HG02938 (cell line): Measurements from ENCODE around the gene ARHGAP24.
"Not testable (repeated sequence)": the region's sequence is repeated elsewhere in the genome, so short reads cannot be mapped to it uniquely, and the experiment has no call there.

Experiments used
- ATAC-seq: cut with Tn5 transposase; IDR thresholded peaks from one replicate; pipeline ENCODE4 v1.9.1; 2021; ENCODE audit warnings: mild to moderate bottlenecking, moderate library complexity; ENCODE audit not compliant: unreplicated experiment

ARHGAP24 gene

DNA sequence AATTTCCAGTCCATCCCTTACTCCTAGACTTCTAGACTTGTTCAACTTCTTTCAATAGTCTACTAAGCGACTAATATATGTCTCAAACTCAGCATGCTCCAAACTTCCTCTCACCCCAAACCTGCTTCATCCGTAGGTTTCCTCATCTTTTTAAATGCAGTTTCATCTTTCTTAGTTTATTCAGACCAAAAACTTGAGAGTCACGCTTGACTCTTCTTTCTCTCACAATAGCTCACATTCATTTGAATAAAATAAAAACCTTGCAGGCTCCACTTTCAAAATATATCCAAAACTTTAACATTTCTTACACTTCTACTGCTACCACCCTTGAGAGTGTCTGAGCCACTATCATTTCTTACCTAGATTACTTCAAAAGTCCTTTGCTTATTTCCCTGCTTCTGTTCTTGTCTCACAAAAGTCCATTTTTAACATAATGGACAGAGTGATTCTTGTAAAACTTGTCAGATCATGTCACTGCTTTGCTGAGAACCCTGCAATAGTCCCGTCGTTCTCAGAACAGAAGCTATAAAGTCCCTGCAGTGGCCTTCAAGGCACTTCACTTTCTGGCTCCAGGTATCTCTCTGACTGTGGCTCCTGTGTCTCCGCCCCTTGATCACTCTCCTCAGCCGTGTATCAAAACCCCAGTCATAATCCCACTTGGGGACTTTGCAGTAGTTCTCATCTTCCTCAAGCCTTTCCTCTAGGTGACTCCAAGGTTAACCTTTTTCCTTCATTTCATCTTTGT, 167.6 kb downstream of the ARHGAP24 start:
- ATAC-seq = peak; percentile 66

DNA sequence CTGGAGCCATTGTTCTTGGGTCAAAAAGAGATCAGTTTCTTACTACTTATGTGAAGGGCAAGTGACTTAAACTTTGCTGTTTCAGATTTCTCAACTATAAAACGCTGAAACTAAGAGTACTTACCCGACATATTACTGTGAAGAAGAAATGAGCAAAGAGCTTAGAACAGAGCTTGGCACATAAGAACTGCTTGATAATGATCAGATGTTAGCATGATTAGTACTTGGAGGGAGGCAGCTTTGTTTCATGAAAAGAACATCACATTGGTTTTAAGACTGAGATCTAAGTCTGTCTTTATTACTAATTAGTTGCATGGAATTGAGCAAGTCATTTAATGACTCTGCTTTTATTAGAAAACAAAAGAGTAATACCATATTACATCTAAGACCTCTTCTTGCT, 169.1 kb downstream of the ARHGAP24 start:
- no peak for ATAC-seq

DNA sequence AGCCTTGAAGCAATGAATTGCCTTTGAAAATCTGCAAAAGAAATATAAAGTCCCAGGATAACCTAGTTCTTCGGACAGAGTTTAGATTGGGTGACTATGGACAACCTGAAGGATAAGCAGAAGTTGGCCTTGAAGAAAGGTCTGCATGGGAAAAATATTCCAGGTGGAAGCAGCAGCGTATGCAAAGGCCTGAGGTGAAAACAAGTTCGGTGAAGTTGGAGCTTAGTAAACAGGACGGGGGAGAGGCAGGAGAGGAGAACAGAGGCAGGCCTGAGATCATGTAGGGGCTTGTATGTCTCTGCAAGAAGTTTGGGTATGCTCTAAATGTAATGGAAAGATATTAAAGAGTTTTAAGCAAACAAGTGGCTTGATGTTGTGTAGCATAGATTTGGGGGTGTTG, 176.0 kb downstream of the ARHGAP24 start:
- no peak for ATAC-seq

DNA sequence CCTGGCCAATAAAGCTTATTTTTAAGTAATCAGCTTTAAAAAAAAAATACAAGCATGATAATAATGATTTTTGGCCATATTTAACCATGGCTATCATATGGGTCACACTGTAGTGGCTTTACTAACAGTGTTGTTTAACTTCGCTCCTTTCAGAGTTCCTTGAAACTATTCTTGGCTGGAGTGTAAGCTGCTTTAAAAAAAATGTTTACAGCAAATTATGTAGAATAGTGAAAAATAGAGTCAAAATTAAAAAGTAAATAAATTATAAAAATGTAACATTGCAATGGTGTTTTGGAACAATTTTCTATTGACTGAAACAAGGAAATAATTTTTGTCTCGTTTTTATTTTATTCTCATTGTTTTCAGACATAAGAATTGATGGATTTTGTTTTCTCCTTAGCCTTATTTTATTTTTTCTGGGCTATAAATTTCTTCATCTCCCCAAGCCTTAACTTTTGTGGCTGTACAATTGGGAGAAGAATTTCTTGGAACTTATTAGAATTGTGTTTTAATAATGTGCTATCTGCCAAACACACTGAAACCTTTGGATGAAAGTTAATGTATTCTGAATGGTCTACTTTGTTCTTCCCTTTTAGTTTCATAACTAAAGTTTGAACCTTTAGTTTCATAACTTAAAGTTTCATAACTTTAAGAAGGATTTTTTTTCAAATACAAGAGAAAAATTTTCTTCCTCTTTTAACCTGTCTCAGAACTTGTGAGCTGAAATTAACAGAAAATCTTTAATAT, 182.0 kb downstream of the ARHGAP24 start:
- no peak for ATAC-seq

DNA sequence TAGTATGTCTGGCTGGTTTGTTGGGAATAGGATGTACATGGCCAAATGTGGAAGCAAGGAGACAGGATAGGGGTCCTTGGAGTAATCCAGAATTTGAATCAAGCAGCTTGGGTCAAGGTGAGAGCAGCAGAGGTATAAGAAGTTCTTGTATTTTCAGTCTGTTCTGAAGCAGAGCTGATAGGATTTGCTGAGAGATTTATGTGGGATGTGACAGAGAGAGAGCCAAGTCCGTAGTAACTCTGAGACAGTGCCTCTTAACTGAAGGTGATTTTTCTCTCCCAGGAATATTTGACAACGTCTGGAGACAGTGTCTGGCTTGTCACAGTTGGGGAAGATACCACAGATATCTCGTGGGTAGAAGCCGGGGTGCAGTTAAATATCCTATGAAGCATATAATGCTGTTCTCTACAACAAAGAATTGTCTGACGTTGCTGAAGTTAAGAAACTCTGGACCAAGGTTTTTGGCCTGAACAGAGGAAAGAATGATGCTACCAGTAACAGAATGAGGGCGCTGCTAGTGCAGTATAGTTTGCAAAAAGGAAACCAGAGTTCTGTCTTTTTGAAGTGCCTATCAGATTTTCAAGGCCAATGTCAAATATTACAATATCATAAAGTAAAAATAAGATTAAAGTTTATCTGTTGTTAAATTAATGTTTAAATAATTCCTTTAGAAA, 184.0 kb downstream of the ARHGAP24 start:
- no peak for ATAC-seq

DNA sequence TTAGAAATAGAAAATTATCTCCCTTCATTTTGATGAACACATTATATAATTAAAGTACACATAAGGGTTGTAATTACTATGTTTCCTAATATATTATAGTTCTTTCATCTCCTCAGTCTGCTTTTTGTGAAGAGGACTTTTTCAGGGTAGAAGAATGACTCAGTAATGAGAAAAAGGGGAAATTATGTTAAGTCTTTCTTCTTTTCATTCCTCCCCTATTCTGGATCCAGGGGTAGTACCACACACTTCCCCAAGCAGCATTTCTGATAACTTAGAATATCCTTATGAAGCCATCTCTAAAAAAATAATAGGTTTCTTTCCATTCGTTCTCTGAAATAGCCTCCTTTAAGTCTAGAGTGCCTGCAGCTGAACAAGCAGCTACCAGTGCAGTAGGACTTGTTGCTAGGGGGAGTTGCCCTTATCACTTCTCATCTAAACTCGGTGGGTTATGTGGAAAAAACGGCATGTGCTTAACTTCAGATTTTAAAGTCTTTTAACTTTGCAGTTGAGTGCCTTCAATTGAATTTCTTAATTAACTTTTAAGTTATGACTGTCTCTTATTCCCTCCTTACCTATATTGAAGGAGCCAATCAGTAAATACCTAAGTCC, 184.8 kb downstream of the ARHGAP24 start:
- ATAC-seq = no peak

DNA sequence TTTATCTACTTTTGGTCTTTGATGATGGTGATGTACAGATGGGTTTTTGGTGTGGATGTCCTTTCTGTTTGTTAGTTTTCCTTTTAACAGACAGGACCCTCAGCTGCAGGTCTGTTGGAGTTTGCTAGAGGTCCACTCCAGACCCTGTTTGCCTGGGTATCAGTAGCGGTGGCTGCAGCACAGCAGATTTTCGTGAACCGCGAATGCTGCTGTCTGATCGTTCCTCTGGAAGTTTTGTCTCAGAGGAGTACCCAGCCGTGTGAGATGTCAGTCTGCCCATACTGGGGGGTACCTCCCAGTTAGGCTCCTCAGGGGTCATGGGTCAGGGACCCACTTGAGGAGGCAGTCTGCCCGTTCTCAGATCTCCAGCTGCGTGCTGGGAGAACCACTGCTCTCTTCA, 191.7 kb downstream of the ARHGAP24 start:
- ATAC-seq = not testable (repeated sequence)

DNA sequence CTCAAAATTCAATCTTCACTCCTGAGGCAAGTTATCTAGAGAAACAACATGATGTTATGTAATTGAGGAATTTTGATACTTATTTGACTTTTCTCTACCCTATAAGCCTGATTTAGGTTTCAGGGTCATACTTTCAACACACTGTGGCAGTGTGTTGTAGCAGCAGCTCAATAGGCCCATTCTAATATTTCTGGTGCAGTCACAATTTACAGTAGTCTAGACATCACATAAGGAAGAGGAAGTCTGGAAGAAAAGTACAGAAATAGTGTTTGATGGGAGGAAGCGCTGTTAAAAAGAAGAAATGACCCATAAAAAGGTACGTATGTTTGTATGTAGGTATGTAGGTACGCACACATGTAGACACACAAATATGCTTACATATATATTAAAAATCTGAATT, 194.3 kb downstream of the ARHGAP24 start:
- no peak for ATAC-seq

DNA sequence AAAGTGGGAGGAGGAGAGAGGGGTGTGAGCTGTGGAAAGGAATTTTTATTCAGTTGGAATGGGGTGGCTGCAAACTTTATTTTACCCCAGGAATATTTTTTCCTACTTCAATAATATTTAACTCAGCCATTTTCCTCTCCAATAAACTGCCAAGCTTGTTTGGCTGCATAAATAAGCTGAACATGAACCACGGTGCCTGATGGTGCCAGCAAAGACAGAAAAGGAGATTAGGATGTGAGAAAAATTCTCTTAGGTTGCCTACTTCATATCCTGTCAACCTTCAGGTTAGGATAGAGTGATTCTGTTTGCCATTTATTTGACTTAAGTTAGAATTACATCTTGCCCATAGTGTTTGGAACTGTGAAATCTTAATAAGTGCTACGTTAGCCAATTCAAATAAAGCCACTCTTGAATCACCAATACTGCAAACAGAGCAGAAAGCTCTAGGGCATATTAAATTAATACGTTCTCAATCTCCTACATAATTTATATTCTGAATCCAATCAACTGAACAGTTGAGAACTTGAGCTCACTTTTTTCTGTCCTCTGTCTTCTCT, 195.1 kb downstream of the ARHGAP24 start:
- ATAC-seq = no peak

DNA sequence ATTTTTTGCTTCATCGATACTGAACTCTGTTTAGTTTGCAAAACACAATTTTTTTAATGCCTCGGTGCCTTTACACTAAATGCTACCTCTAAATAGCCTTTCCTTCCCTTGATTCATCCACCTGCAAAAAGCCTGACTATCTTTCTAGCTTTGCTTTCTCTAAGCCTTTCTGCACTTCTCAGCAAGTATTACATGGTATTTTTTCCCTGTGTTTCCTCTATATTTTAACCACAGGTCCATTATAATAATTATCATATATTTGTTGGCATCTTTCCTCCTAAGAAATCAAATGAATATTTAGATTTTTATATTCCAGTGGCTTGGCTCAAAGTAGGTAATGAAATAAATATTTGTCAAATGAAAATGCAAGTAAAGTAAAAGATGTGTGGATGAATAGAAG, 196.2 kb downstream of the ARHGAP24 start:
- ATAC-seq = no peak

DNA sequence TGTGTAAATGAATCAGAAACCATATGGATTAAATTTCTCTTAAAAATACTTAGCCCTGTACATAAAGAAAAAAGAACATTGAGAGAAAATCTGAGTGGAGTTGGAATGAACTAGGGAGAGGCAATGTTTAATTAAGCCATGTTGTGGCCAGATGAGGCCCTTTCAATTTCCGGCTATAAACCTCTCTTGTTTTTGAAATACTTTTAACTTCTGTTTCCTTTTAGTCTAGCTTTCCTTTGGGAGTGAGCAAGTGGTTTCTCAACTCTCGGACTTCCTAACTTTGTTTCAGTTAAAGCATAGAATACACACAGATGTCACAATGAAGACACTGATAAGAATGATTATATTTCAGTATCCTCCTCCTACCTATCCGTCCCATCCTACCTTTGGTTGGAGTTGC, 197.2 kb downstream of the ARHGAP24 start:
- no peak for ATAC-seq

DNA sequence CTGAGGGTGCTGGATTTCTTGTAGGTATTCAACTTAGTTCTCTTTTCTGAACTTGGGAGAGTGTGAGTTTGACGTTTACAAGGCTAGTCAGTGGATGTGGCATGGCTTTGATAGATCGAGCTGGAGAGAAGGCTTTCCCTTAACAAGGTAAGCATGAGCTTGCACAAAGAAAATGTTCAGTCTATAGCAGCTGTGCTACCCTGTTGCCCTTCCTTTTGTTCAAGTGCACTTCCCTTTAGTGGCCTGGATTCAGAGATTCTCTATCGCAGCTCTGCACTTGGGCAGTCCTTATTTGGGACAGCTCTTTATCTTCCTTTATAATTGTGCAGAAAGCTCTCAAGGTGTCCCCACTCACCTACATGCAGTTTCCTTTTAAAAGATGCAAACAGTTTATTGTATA, 198.0 kb downstream of the ARHGAP24 start:
- ATAC-seq = peak; percentile 24

DNA sequence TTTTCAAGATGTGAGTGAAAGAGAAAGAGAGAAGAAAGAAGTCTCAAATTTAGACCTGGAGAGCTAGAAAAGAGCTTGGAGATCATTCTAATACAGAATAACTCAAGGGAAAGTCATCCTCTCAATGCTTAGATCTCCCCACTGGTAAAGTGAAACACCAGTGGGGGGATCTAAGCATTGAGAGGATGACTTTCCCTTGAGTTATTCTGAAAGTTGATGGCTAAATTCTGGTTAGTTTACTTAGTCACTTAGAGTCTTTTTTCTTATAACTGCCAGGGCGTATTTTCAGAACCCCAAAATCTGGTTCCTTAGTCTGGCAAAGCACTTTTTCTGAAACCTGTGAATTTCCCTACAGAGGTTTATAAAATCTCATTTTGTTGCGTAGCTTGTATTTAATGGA, 198.6 kb downstream of the ARHGAP24 start:
- ATAC-seq = peak; percentile 49

DNA sequence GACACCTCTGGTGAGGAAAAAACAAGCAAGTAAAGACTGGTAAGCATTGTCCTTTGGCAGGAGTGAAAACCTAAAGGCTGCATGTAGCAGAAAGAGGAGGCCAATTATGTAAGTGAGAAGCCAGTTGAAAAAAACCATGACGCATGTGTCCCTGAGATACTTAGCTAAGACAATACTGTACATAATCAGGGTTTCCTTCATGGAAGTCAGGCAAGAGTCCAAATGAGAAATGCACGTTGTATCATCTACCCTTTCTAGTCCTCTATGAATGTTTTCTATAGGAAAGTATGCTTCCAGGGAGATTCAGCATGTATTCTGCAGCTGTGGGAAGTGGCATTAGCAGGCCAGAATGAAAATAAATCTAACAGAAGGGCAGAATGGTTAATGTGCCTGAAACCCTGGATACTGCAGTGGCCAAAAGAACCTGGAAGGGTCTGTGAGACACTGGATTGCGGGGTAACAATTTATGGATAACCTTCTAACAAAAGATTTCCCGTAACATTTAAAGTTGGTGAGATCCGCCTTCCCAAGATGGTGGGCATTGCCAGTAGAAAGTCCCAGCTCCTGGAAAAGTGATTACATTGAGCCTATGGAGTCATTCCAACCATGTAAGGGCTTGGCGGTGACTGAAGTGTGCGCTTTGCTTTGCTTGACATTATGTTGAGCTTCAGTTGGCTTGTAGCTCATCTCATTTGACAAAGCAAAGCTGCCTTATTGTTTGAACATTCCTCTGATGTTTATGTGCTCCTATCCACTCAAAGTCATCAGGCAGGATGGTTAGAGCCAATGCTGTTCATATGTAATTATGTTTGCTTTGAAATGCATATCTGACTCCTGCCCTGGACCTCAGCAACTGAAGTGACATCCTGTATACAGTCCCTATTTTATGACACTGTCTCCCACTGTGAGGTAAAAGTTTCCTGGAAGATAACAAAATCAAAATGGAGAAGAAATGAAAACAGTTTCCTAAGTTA, 200.4 kb downstream of the ARHGAP24 start:
- no peak for ATAC-seq

DNA sequence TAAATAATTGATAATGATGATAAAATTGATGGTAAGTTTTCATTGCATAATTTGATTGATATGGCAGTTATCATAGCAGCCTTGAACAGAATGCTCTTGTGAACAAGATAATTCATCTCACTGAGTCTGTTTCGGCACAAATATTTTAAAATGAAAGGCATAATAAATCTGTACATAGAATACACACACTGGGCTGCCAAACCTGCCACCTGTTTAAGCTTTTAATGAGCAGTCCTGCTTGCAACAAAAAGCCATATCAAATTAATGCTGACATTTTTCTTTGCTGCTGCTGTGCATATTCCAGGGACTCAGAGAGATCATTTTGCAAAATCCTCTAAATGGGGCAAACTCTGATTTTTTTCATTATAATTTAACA, 201.1 kb downstream of the ARHGAP24 start:
- ATAC-seq = no peak

DNA sequence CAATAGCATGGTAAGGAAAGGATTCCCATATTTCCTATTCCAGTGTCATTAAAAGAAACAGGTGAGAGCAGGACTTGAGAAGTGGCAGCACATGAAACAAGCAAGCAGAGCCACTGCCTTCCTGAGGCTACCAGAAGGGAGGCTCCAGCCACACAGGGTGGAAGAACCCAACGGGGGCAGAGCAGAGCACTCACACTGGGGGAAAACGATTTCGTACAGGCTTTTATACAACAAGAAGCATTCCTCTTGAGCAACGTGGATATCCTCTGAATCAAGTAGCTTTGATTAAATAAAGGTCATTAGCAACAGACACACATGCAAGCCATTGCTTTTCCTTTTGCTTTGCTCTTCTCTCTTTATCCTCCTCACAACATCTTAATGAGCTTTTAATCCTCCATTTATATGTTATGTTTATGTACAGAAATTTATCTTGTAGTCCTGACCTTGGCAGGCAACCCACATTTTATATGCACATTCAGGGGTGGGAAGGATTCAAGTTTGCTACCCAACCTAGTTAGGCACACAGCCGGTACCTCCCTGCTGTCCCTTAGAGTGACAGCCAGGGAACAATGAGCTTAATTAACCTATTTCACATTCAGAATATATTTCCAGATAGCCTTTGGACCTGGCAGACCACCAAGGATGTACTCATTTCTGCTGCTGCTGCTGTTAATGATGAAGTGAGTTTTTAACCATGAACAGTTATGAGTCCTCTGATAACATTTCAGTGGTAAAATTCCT, 202.1 kb downstream of the ARHGAP24 start:
- no peak for ATAC-seq

DNA sequence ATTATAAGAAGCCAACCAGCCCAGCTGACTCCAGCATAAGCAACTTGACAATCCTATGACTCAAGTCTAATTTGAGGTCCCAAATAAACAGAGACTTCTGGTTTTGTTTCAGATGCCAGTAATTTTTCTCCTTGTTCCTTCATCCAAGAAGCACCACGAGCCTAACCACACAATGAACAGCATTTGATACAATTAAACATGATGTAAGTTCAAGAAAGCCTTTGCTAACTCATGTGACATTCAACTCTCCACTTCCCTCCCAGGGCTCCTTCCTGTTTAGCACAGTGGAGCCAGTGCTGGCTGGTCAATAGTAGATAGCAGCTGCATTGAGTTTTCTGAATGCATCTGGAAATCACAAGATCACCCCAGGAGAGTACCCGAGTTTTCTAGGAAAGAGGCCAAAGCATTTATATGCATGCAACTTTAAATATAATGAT, 206.3 kb downstream of the ARHGAP24 start:
- ATAC-seq = no peak

DNA sequence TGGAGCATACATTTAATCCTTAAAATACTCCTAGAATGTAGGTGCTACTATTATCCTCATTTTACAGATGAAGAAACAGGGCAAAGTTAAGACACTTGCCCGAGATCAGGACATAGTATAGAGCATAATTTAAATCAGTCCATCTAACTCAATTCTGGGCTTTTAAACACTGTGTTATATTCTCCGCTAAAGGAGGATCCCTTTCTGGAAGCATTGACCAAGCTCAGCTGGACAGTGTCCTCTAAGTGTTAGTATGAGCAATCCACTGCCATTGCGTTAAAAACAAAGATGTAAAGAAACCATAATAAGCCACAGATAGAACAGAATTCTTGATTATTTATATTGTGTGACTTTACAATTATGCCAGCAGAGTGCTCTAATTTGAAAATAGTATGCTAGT, 207.0 kb downstream of the ARHGAP24 start:
- no peak for ATAC-seq

DNA sequence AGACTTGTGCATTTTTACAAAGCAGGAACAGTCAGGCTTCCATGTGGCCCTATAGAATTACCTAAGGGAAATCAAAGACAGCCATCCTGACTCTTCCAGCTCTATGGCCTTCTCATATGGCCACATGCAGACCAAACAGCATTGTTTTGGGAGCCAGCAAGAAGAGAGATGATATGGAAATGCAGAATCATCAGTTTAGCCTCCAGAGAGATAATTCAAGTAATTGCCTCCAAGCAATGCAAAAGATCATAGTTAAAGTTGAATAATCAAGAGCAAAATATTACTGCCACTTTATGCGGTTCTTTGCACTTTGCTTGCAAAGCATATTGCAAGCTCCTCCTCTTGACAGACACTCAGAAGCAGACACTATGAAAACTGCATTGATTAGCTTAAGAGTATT, 207.4 kb downstream of the ARHGAP24 start:
- ATAC-seq = no peak
